ENCODE results near the gene FSD2. TPM values are rescaled to one million over a fixed set of nuclear protein-coding genes. Genes with fewer than 3 reads are reported as not detected.
"Not testable (repeated sequence)": the region's sequence is repeated elsewhere in the genome, so short reads cannot be mapped to it uniquely, and the experiment has no call there.

Gene FSD2
- total RNA-seq, 1 donor from 2014 or later: 108 TPM

DNA sequence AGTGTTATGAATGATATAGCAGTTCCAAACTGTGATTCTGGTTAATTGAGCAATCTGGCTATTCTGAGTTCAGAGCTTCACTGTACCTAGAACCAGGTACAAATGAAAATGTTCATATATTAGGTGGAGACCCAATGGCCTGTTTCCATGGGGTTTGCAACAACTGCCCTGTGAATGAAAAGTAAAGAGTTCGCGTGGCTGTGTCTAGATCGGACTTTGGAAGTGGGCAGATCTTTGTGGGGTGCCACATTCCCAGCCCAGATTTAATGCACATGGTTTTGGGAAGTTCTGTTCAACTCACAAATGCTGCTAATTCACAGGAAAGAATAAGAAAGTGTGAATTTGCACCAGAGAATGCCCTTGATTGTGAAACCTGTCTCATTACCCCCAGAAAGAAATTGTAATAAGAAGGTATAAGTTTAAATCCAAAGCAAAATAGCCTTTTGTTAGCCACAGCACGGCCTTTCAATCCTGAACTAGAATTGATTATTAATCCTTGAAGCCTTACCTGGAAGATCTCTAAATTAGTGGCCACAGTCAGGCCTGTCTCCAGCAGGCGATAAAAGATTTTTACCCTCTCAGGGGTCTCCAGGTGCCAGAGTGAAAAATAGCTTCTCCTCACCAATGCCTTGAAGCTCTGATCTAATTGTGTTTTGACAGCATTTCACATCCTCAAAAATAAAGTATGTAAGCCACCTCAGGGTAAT is 26.2 kb upstream of the FSD2 start:
- no peaks in the 10 kb centered on the region for H3K27me3 ChIP-seq (ENCODE audit: low read depth)
- no peak overlapping the region for H3K4me3 ChIP-seq
- TF ChIP-seq, protein P1, sequence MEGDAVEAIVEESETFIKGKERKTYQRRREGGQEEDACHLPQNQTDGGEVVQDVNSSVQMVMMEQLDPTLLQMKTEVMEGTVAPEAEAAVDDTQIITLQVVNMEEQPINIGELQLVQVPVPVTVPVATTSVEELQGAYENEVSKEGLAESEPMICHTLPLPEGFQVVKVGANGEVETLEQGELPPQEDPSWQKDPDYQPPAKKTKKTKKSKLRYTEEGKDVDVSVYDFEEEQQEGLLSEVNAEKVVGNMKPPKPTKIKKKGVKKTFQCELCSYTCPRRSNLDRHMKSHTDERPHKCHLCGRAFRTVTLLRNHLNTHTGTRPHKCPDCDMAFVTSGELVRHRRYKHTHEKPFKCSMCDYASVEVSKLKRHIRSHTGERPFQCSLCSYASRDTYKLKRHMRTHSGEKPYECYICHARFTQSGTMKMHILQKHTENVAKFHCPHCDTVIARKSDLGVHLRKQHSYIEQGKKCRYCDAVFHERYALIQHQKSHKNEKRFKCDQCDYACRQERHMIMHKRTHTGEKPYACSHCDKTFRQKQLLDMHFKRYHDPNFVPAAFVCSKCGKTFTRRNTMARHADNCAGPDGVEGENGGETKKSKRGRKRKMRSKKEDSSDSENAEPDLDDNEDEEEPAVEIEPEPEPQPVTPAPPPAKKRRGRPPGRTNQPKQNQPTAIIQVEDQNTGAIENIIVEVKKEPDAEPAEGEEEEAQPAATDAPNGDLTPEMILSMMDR (IDR thresholded peaks at IDR 0.05; ENCODE audit: borderline replicate concordance): no peak
- intact Hi-C loops (cut with micrococcal nuclease): no loop called here
- H3K36me3 ChIP-seq: peaks cover 99% of the 10 kb centered on the region
- DNase-seq: no peak
- no peak overlapping the region for H3K27ac ChIP-seq (replicated peaks)
- peaks cover 5% of the 10 kb centered on the region for H3K9me3 ChIP-seq (replicated peaks)
- H3K4me1 ChIP-seq: peaks cover 11% of the 10 kb centered on the region

DNA sequence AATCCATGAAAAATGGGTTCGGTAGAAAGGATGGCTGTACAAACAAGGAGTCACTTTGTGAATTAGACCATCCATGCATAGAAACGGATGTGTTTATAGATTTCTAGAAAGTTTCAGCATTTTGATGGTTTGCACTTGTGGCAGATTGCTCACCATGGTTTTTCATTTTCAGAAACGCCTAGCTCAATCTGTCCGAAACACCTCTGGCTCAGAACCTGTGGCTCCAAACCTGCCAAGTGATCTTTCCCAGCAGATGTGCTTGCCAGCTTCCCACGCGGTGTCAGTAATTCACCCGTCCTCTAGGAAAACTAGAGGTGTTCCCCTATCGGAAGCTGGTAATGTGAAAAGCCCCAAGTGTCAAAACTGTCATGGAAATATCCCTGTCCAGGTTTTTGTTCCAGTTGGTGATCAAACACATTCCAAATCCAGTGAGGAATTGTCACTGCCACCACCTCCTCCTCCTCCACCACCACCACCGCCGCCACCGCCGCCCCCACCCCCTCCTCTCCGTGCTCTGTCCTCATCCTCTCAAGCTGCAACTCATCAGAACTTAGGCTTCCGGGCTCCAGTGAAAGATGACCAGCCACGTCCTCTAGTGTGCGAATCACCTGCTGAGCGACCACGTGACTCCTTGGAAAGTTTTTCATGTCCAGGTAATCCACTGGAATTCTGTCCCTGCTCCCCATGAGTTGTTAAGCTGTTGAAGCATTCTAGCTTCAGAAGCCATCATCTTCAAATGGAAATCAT is 24.7 kb upstream of the FSD2 start:
- intact Hi-C loops (cut with micrococcal nuclease): no loop called here
- H3K36me3 ChIP-seq: peaks cover 99% of the 10 kb centered on the region
- H3K4me1 ChIP-seq: peaks cover 11% of the 10 kb centered on the region
- TF ChIP-seq, protein P1 (IDR thresholded peaks at IDR 0.05; ENCODE audit: borderline replicate concordance): no peak
- H3K27me3 ChIP-seq (ENCODE audit: low read depth): no peaks in the 10 kb centered on the region
- DNase-seq: no peak
- no peak overlapping the region for H3K4me3 ChIP-seq
- H3K27ac ChIP-seq (replicated peaks): no peak overlapping the region
- H3K9me3 ChIP-seq (replicated peaks): no peaks in the 10 kb centered on the region

DNA sequence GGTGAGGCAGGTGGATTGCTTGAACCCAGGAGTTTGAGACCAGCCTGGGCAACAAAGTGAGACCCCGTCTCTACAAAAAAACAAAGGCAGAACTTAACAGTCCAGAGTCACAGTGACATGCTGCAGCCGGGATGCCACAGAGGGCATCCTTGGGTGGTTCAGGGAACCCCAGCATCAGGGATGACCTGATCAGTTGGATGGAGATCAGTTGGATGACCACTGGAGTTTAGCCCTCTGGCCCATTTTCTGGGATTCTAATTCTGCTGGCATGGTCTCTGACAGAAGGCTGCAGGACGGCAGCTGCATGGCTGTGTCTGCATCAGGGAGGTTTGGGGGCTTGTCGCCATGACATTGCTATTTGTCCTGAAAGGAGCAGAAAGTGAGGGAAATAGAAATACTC is 23.4 kb upstream of the FSD2 start:
- H3K4me3 ChIP-seq: no peak overlapping the region
- TF ChIP-seq, protein P1 (IDR thresholded peaks at IDR 0.05; ENCODE audit: borderline replicate concordance): no peak
- intact Hi-C loops (cut with micrococcal nuclease): no loop called here
- H3K36me3 ChIP-seq: peaks cover 99% of the 10 kb centered on the region
- H3K27me3 ChIP-seq (ENCODE audit: low read depth): no peaks in the 10 kb centered on the region
- DNase-seq: no peak
- no peak overlapping the region for H3K27ac ChIP-seq (replicated peaks)
- H3K9me3 ChIP-seq (replicated peaks): no peaks in the 10 kb centered on the region
- H3K4me1 ChIP-seq: peaks cover 11% of the 10 kb centered on the region

DNA sequence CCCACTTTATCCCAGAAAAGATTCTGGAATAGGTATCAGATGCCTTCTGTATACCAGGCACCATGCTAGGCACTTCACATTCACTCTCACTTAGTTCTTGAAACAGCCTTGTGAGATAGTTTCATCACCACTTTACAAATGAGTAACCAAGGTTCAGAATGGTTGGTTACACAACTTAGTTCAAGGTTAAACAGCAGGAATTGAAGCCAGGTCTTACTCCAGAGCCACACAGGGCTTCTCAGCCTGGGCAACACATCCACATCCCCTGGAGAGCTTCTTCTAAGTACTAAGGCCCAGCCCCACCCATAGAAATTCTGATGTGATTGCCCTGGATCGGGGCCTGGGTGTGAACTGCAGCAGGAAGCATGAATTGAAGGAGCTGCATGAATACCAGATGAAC is 22.2 kb upstream of the FSD2 start:
- H3K36me3 ChIP-seq: peaks cover 99% of the 10 kb centered on the region
- no peak for DNase-seq
- H3K27ac ChIP-seq (replicated peaks): no peak overlapping the region
- peaks cover 14% of the 10 kb centered on the region for H3K4me1 ChIP-seq
- H3K4me3 ChIP-seq: no peak overlapping the region
- no peaks in the 10 kb centered on the region for H3K27me3 ChIP-seq (ENCODE audit: low read depth)
- intact Hi-C loops (cut with micrococcal nuclease): no loop called here
- no peaks in the 10 kb centered on the region for H3K9me3 ChIP-seq (replicated peaks)
- TF ChIP-seq, protein P1 (IDR thresholded peaks at IDR 0.05; ENCODE audit: borderline replicate concordance): no peak

DNA sequence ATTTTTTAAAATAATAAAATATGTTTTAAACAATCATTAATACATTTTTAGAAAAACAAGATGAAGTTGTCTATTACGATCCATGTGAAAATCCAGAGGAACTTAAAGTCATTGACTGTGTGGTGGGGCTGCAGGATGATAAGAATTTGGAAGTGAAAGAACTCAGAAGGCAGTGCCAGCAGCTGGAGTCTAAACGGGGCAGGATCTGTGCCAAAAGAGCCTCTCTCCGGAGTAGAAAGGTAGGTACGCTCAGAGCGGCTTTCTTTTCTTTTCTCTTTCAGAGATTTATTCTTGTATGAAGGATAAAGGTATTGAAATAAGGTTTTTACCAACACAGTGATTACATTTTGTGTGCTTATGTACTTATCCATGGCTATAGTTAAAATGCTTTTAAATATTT is 17.2 kb upstream of the FSD2 start:
- intact Hi-C loops (cut with micrococcal nuclease): no loop called here
- no peak overlapping the region for H3K4me3 ChIP-seq

DNA sequence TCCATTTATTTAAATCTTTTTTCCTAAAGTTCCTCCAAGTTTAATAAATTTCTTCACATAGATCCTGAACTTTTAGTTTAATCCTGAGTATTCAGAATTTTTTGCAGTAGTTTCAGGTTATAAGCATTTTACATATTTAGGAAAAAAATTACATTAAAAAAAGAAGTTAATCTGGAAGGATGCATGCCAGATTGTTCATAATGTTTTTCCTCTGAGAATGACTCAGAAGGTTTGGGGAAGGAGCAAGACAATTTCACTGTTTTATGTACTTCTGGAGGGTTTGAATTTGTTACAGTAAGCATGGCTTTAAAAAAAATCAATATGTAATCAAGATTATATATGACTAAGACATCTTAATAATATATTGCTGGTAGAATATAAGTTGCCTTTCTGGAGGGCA is 16.0 kb upstream of the FSD2 start:
- H3K27ac ChIP-seq (replicated peaks); H3K4me3 ChIP-seq; DNase-seq; H3K9me3 ChIP-seq (replicated peaks); H3K4me1 ChIP-seq; H3K27me3 ChIP-seq (ENCODE audit: low read depth); intact Hi-C loops (cut with micrococcal nuclease): not testable (repeated sequence)
- H3K36me3 ChIP-seq: peaks cover 96% of the 10 kb centered on the region

More for the DNA sequence above, 17.2 kb upstream of the FSD2 start:
- H3K36me3 ChIP-seq: peaks cover 96% of the 10 kb centered on the region
- no peaks in the 10 kb centered on the region for H3K9me3 ChIP-seq (replicated peaks)
- H3K4me1 ChIP-seq: peaks cover 6% of the 10 kb centered on the region
- no peak for DNase-seq
- TF ChIP-seq, protein P1 (IDR thresholded peaks at IDR 0.05; ENCODE audit: borderline replicate concordance): no peak
- H3K27ac ChIP-seq (replicated peaks): no peak overlapping the region
- H3K27me3 ChIP-seq (ENCODE audit: low read depth): no peaks in the 10 kb centered on the region

DNA sequence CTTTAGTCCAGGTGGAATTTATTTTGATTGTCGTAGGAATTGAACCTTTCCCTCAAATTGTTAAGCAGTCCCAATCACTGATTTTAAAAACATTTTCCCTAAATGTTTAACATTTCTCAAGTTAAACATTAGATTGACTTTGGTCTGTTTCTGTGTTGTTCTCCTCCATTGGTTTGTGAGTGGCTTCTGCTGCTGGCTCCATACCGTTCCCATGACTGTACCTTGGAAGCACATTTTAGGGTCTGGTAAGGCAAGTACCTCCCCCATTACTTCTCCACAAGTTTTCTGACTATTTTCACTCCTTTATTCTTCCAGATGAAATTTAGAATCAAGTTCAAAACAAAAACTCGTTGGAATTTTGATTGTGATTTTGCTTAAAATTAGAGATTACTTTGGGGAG is 15.5 kb upstream of the FSD2 start:
- DNase-seq; intact Hi-C loops (cut with micrococcal nuclease); H3K4me3 ChIP-seq; H3K27ac ChIP-seq (replicated peaks); H3K27me3 ChIP-seq (ENCODE audit: low read depth); H3K4me1 ChIP-seq; H3K9me3 ChIP-seq (replicated peaks): not testable (repeated sequence)
- peaks cover 96% of the 10 kb centered on the region for H3K36me3 ChIP-seq

All from left ventricle myocardium inferior (tissue), 1 donor.